GM12878 (cell line): Measurements from ENCODE around the gene PROCA1. TPM values are rescaled to one million over a fixed set of nuclear protein-coding genes. Genes with fewer than 3 reads are reported as not detected.

Experiments
- ATAC-seq: fragments of 200-7000 bp; cut with Tn5 transposase; 3 replicates; pipeline ENCODE4 v1.9.1; 2020; ENCODE audit warnings: mild to moderate bottlenecking, moderate library complexity
- BruUV-seq: library from RNA; stranded (reverse); fragments of 400-500 nt; replicated peaks from 2 replicates; lab custom pipeline; 2021; lab: Mats Ljungman, UMichigan
- CTCF ChIA-PET: fragments of 300-600 bp; sonication (Branson Sonifier 250); formaldehyde crosslinking; extraction: SDS; loops from one replicate; lab custom pipeline; 2021; ENCODE audit warnings: inconsistent platforms; lab: Yijun Ruan, JAX
- POLR2A ChIA-PET: fragments of 350-600 bp; formaldehyde crosslinking; extraction: SDS; loops from one replicate; lab custom pipeline; 2021; ENCODE audit warnings: inconsistent platforms; lab: Charles Lee
- RAD21 ChIA-PET: fragments of 300-600 bp; sonication (Branson Sonifier 250); formaldehyde crosslinking; loops from one replicate; lab custom pipeline; 2023; ENCODE audit warnings: antibody characterized with exemption; ENCODE audit not compliant: unreplicated experiment; lab: Charles Lee
- SMC1A ChIA-PET: fragments of 300-600 bp; sonication (Branson Sonifier 250); formaldehyde crosslinking; loops from one replicate; lab custom pipeline; 2023; ENCODE audit not compliant: unreplicated experiment, uncharacterized antibody; lab: Charles Lee
- DNase-seq: peaks from one replicate; pipeline ENCODE4 v3.0.0-alpha.2; 2011; ENCODE audit warnings: low read depth, low spot score
- FAIRE-seq: peaks from 3 replicates; lab custom pipeline; 2011; peaks lifted over from hg19 to GRCh38; lab: Jason Lieb, UNC
- H2AFZ ChIP-seq: 2 replicates; pipeline ENCODE4 v1.6.0; 2011; ENCODE audit warnings: low read depth, low read length, control low read depth; ENCODE audit not compliant: control insufficient read depth
- H3K27ac ChIP-seq: 2 replicates; pipeline ENCODE4 v1.5.1; 2011; ENCODE audit warnings: control low read depth; ENCODE audit not compliant: control insufficient read depth, insufficient read depth
- H3K27me3 ChIP-seq, 2 experiments: replicated peaks in 1 of 2; 2 replicates each; pipeline versions ENCODE4 v1.6.0 to v1.6.1; 2011; ENCODE audit warnings: low read length in 1 of 2; ENCODE audit not compliant: control insufficient read depth in 2 of 2, insufficient read depth in 2 of 2
- H3K36me3 ChIP-seq, 2 experiments: 2 replicates each; pipeline ENCODE4 v1.5.1; 2011; ENCODE audit warnings: low read length in 1 of 2; ENCODE audit not compliant: control insufficient read depth in 2 of 2, insufficient read depth in 2 of 2
- H3K4me1 ChIP-seq: 2 replicates; pipeline ENCODE4 v1.6.1; 2011; ENCODE audit warnings: mild to moderate bottlenecking, low read length, moderate library complexity, mixed read lengths; ENCODE audit not compliant: control insufficient read depth, insufficient read depth
- H3K4me2 ChIP-seq: 2 replicates; pipeline ENCODE4 v1.6.0; 2011; ENCODE audit warnings: control low read depth; ENCODE audit not compliant: control insufficient read depth, insufficient read depth
- H3K4me3 ChIP-seq: fragments of 200-600 bp; sonication (generic); 2 replicates; pipeline ENCODE4 v1.5.1; 2016
- H3K79me2 ChIP-seq: 2 replicates; pipeline ENCODE4 v1.6.0; 2011; ENCODE audit warnings: low read length; ENCODE audit not compliant: control insufficient read depth, insufficient read depth
- H3K9ac ChIP-seq: 2 replicates; pipeline ENCODE4 v1.8.0; 2011; ENCODE audit warnings: low read length, control low read depth, mixed read lengths; ENCODE audit not compliant: control insufficient read depth, insufficient read depth
- H3K9me3 ChIP-seq: replicated peaks from 3 replicates; pipeline ENCODE4 v1.5.1; 2011; ENCODE audit warnings: mild to moderate bottlenecking, low read length; ENCODE audit not compliant: control insufficient read depth, insufficient read depth
- H4K20me1 ChIP-seq: 2 replicates; pipeline ENCODE4 v1.6.0; 2011; ENCODE audit not compliant: control insufficient read depth, insufficient read depth
- CHD2 ChIP-seq: IDR thresholded peaks from 2 replicates; pipeline ENCODE4 v1.6.1; 2011; ENCODE audit warnings: low read depth, low read length, improper control_type of control experiment, borderline replicate concordance
- HDGF ChIP-seq: fragments of 450-650 bp; IDR thresholded peaks from 2 replicates; pipeline ENCODE4 v1.6.1; 2016; ENCODE audit warnings: antibody characterized with exemption
- MXI1 ChIP-seq: fragments of 150-350 bp; IDR thresholded peaks from 2 replicates; pipeline ENCODE4 v1.6.1; 2011; ENCODE audit warnings: low read depth, mild to moderate bottlenecking, inconsistent platforms, low read length, improper control_type of control experiment
- POLR2A ChIP-seq: IDR thresholded peaks from 2 replicates; pipeline ENCODE4 v1.6.1; 2011; ENCODE audit warnings: low read depth, mild to moderate bottlenecking, low read length
- ZNF24 ChIP-seq: fragments of 450-650 bp; IDR thresholded peaks from 2 replicates; pipeline ENCODE4 v1.6.1; 2017; ENCODE audit warnings: antibody characterized with exemption, mild to moderate bottlenecking
- ZZZ3 ChIP-seq: IDR thresholded peaks from 2 replicates; pipeline ENCODE4 v1.6.1; 2011; ENCODE audit warnings: low read depth; ENCODE audit not compliant: control insufficient read depth, insufficient read length
- WGBS: methylation state at CpG from one replicate; pipeline ENCODE4 v1.1.6; 2016; ENCODE audit warnings: low lambda C conversion rate; ENCODE audit not compliant: insufficient replicate concordance, insufficient coverage; ENCODE audit errors: missing lambda C conversion rate; 5-methylcytosine and 5-hydroxymethylcytosine counted together
- in situ Hi-C: fragments of 300-500 bp; cut with MboI; formaldehyde crosslinking; loops from 9 replicates; pipeline ENCODE4 v1.14.3; 2018; ENCODE audit warnings: mixed read lengths
- intact Hi-C: fragments of 100-400 bp; cut with micrococcal nuclease; formaldehyde crosslinking; loops from one replicate; pipeline ENCODE4 v1.14.2; 2022; ENCODE audit not compliant: unreplicated experiment
- polyA plus RNA-seq, 11 experiments: library from polyadenylated mRNA; depleted of rRNA in 4 of 11; unstranded in 6 of 11; stranded (reverse) in 5 of 11; fragments of >200 nt; fragmentation: Nextera tagmentation in 4 of 11; fragmentation: Illumina TruSeq in 1 of 11; extraction: Ambion mirVana in 4 of 11; extraction: Trizol in 1 of 11; gene quantifications; 1 replicate in 1 of 11; 2 replicates in 10 of 11; pipeline versions ENCODE4 v1.2.1 to v1.2.3, GENCODE V29; 2011 to 2016; ENCODE audit warnings: inconsistent platforms in 2 of 11, missing spikeins in 2 of 11, low read depth in 1 of 11
- total RNA-seq, 4 experiments: library from RNA; depleted of rRNA in 3 of 4; stranded (reverse); fragments of >200 nt in 3 of 4; fragmentation: Illumina TruSeq in 1 of 4; extraction: Trizol in 1 of 4; gene quantifications; 2 replicates each; pipeline versions ENCODE4 v1.2.1 to v1.2.3, GENCODE V29; 2013 to 2021
- TF ChIP-seq, protein P1 (sequence below): fragments of 450-650 bp; IDR thresholded peaks from 2 replicates; pipeline ENCODE4 v1.6.1; 2017; ENCODE audit warnings: mild to moderate bottlenecking, low read depth, inconsistent platforms; ENCODE audit not compliant: poor library complexity, severe bottlenecking
- TF ChIP-seq, protein P2 (sequence below): fragments of 450-650 bp; formaldehyde crosslinking; IDR thresholded peaks from 2 replicates; pipeline ENCODE4 v1.4.0; 2020; ENCODE audit warnings: mild to moderate bottlenecking, moderate library complexity

PROCA1 gene
- total and polyA plus RNA-seq, 10 of the 15 experiments (the other 5 are each of a cell fraction or from before 2014, with no cell fraction given): 0.35 to 4.8 (median 1.4) TPM

DNA sequence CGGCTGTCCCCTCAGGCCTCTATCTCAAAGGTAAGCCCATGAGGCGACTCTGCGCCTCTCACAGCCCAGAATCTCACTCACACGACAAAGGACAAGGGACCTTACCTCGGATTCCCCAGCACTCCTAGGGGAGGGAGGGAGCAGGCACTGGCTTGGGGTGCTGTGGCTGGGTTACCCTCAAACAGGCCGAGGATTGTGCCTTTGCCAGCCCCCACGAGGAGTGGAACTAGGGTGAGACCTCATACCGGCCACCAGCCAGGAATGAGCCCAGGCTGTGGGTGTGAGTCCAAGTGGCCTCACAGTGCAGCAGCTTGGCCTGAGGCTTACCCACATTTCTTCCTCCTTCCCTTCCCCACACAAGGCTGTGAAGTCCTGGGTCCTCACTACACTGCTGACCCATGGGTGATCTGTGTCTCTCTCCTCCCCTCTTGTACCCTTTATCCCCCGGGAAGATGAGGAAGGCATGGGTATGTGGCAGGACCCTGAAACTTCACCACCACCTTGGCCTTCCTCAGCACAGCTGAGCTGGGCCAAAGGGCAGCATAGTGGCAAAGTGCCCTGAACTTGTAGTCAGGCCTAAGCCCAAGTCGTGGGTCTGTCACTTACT, 5.9 kb downstream of the PROCA1 start:
- Histone ChIP-seq H3K9ac (no peak overlapping the region), H3K4me3 (no peak overlapping the region), H3K36me3 (peaks cover 8 to 20% of the 10 kb centered on the region in 2 experiments; a peak in 3 of 4 replicates), H3K9me3 (no peaks in the 10 kb centered on the region), H4K20me1 (no peaks in the 10 kb centered on the region), H3K27ac (no peak overlapping the region), H2AFZ (no peak overlapping the region), H3K79me2 (no peaks in the 10 kb centered on the region), H3K27me3 (no peaks in the 10 kb centered on the region), H3K4me1 (no peaks in the 10 kb centered on the region; the same call in 1 of the 2 replicates), H3K4me2 (no peak overlapping the region)
- TF ChIP-seq HDGF (no peak), CHD2 (no peak), ZZZ3 (no peak), POLR2A (0 out of 2 replicates have a peak, but pooled peaks have one; percentile 14), ZNF24 (no peak), MXI1 (no peak)
- TF ChIP-seq, protein P1, sequence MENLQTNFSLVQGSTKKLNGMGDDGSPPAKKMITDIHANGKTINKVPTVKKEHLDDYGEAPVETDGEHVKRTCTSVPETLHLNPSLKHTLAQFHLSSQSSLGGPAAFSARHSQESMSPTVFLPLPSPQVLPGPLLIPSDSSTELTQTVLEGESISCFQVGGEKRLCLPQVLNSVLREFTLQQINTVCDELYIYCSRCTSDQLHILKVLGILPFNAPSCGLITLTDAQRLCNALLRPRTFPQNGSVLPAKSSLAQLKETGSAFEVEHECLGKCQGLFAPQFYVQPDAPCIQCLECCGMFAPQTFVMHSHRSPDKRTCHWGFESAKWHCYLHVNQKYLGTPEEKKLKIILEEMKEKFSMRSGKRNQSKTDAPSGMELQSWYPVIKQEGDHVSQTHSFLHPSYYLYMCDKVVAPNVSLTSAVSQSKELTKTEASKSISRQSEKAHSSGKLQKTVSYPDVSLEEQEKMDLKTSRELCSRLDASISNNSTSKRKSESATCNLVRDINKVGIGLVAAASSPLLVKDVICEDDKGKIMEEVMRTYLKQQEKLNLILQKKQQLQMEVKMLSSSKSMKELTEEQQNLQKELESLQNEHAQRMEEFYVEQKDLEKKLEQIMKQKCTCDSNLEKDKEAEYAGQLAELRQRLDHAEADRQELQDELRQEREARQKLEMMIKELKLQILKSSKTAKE: no peak
- TF ChIP-seq, protein P2, sequence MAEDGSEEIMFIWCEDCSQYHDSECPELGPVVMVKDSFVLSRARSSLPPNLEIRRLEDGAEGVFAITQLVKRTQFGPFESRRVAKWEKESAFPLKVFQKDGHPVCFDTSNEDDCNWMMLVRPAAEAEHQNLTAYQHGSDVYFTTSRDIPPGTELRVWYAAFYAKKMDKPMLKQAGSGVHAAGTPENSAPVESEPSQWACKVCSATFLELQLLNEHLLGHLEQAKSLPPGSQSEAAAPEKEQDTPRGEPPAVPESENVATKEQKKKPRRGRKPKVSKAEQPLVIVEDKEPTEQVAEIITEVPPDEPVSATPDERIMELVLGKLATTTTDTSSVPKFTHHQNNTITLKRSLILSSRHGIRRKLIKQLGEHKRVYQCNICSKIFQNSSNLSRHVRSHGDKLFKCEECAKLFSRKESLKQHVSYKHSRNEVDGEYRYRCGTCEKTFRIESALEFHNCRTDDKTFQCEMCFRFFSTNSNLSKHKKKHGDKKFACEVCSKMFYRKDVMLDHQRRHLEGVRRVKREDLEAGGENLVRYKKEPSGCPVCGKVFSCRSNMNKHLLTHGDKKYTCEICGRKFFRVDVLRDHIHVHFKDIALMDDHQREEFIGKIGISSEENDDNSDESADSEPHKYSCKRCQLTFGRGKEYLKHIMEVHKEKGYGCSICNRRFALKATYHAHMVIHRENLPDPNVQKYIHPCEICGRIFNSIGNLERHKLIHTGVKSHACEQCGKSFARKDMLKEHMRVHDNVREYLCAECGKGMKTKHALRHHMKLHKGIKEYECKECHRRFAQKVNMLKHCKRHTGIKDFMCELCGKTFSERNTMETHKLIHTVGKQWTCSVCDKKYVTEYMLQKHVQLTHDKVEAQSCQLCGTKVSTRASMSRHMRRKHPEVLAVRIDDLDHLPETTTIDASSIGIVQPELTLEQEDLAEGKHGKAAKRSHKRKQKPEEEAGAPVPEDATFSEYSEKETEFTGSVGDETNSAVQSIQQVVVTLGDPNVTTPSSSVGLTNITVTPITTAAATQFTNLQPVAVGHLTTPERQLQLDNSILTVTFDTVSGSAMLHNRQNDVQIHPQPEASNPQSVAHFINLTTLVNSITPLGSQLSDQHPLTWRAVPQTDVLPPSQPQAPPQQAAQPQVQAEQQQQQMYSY (CRISPR knock-in tag): no peak
- ATAC-seq (no peak), FAIRE-seq (no peak), DNase-seq (no peak)
- ChIA-PET POLR2A (no interaction called here), SMC1A (interaction anchor here (1.4 kb wide), 1 partner anchor 12 kb away, joined by 4 read pairs; no protein-coding TSS in a partner anchor), RAD21 (no interaction called here), CTCF (interaction anchor here (1.5 kb wide), 1 partner anchor 129 kb away, joined by 3 read pairs; the partner anchor contains the start of gene ALDOC)
- in situ Hi-C loops: no loop called here
- intact Hi-C loops: no loop called here
- BruUV-seq: no TSS peak
- WGBS: 95% methylated on average over 10 of the region's 10 CpGs
